Peyer's patch (tissue), 4 donors: Measurements from ENCODE around the gene TMEM121. TPM values are rescaled to one million over a fixed set of nuclear protein-coding genes. Genes with fewer than 3 reads are reported as not detected.

Experiments
- DNase-seq, 3 donors: peaks; one replicate each; pipeline ENCODE4 v3.0.0-alpha.2; 2017 to 2019
- H3K27ac ChIP-seq, 4 donors: fragments of 200-600 bp; sonication (generic); one replicate each; pipeline ENCODE4 v1.5.1; 2016 to 2019
- H3K27me3 ChIP-seq, 2 donors: fragments of 200-600 bp; sonication (generic); one replicate each; pipeline ENCODE4 v1.5.1; 2019
- H3K36me3 ChIP-seq, 3 donors: fragments of 200-600 bp; sonication (generic); one replicate each; pipeline ENCODE4 v1.5.1; 2016 to 2019
- H3K4me1 ChIP-seq, 4 donors: fragments of 200-600 bp; sonication (generic); one replicate each; pipeline ENCODE4 v1.5.1; 2016 to 2019
- H3K4me3 ChIP-seq, 4 donors: fragments of 200-600 bp; sonication (generic); 1 replicate in 3 of 4; 2 replicates in 1 of 4; pipeline ENCODE4 v1.5.1; 2016 to 2019; ENCODE audit warnings: mild to moderate bottlenecking in 1 of 4
- H3K9me3 ChIP-seq, 4 donors: fragments of 200-600 bp; sonication (generic); one replicate each; pipeline ENCODE4 v1.5.1; 2016 to 2019; ENCODE audit warnings: mild to moderate bottlenecking in 1 of 4
- POLR2A ChIP-seq, 2 donors: fragments of 450-650 bp; IDR thresholded peaks; one replicate each; pipeline ENCODE4 v1.5.1; 2017; ENCODE audit warnings: antibody characterized with exemption in 2 of 2, mild to moderate bottlenecking in 2 of 2, moderate library complexity in 2 of 2
- total RNA-seq, 4 donors: library from RNA; depleted of rRNA; stranded (reverse); fragments of >200 nt; gene quantifications; one replicate each; pipeline ENCODE4 v1.1.0, GENCODE V29; 2016
- TF ChIP-seq, protein P1 (sequence below), 6 experiments: fragments of 450-650 bp in 4 of 6; fragments of 200-600 bp in 2 of 6; sonication (generic) in 1 of 6; IDR thresholded peaks; one replicate each; pipeline ENCODE4 v1.5.1; 2017 to 2019; ENCODE audit warnings: antibody characterized with exemption in 6 of 6, mild to moderate bottlenecking in 3 of 6, moderate library complexity in 1 of 6

The TMEM121 gene
- total RNA-seq, 4 donors from 2014 or later, result 0.94 to 2.5 (median 1.1) TPM; not detected in 1

DNA sequence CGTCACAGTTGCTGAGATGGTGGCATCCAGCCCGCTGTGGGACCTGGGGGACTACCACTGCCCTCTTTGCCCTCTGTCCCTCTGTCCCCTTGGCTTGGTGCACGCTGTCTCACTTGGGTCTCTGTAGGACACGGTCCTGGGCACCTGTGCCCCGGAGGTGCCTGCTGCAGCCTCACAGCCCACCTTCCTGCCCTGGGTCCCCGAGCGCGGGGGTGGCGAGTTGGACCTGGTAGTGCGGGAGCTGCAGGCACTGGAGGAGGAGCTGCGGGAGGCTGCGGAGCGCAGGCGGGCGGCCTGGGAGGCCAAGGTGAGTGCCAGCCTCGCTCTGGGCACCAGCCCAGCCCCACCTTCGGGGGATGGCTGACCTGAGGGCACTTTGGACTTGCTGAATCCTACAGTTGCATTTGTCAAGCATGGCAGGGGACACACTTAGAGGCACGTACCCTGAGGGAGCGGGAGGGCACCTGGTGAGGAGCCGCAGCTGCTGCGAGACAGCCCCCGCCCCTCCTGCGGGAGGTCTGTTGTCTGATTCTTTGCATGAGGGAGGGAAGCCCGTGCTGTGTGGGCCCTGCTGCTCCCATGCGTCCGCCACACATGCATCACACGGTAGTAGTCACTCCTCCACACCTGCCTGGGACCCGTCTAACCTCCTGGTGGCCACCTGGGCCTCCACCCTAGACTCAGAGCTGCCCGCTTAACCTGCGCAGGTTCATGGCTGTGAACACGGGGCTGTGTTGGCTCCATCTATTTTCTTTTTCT lies 28.5 kb upstream of the TMEM121 start:
- TF ChIP-seq, protein P1, sequence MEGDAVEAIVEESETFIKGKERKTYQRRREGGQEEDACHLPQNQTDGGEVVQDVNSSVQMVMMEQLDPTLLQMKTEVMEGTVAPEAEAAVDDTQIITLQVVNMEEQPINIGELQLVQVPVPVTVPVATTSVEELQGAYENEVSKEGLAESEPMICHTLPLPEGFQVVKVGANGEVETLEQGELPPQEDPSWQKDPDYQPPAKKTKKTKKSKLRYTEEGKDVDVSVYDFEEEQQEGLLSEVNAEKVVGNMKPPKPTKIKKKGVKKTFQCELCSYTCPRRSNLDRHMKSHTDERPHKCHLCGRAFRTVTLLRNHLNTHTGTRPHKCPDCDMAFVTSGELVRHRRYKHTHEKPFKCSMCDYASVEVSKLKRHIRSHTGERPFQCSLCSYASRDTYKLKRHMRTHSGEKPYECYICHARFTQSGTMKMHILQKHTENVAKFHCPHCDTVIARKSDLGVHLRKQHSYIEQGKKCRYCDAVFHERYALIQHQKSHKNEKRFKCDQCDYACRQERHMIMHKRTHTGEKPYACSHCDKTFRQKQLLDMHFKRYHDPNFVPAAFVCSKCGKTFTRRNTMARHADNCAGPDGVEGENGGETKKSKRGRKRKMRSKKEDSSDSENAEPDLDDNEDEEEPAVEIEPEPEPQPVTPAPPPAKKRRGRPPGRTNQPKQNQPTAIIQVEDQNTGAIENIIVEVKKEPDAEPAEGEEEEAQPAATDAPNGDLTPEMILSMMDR (IDR thresholded peaks at IDR 0.05), result no peak
- TF ChIP-seq POLR2A (IDR thresholded peaks at IDR 0.05), result no peak
- Histone ChIP-seq H3K4me3 (no peak overlapping the region), H3K9me3 (no peaks in the 10 kb centered on the region), H3K27me3 (no peaks in the 10 kb centered on the region), H3K4me1 (no peaks in the 10 kb centered on the region), H3K36me3 (peaks cover 0 to 14% (median 0%) of the 10 kb centered on the region in 3 donors), H3K27ac (no peak overlapping the region)
- no peak for DNase-seq

DNA sequence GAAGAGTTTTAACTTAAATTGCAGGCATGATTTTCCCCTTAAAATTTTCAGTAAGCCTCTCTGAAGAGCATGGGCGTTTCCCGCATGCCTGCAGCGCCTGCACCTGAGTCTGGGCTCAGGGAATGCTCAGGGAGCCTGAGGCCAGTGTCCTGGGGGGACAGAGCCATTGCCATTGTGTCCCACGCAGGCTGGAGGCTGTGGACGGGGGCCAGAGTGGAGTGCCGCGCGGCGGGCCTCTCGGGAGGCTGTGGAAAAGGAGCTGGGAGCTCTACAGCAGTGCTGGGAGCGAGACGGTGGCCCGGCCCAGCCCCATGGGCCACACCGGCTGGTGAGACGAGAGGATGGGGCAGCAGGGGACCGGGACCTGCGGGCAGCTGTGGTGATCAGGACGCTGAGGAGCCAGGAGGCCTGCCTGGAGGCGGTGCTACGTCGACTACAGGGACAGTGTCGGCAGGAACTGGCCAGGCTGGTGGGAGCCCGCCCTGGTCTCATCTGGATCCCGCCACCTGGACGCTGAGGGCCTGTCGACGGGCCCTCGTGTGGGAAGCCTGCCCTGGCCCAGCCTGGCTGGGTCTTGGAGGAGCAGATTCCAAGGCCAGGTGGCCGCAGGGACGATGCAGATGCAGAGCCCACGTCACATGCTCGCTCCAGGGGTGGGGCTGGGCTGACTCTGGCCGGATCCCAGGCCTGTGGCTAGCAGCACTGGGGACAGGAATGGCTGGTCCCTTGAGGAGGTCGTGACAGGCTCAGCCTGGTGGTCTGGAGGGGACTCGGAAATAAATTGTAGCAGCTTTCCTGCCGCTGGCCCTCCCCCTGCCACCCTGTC lies 27.7 kb upstream of the TMEM121 start:
- Histone ChIP-seq H3K36me3 (peaks cover 0 to 8% (median 0%) of the 10 kb centered on the region in 3 donors), H3K9me3 (no peaks in the 10 kb centered on the region), H3K4me1 (no peaks in the 10 kb centered on the region), H3K27ac (no peak overlapping the region), H3K4me3 (no peak overlapping the region), H3K27me3 (no peaks in the 10 kb centered on the region)
- DNase-seq, result no peak
- TF ChIP-seq, protein P1 (IDR thresholded peaks at IDR 0.05), result no peak
- no peak for TF ChIP-seq POLR2A (IDR thresholded peaks at IDR 0.05)

DNA sequence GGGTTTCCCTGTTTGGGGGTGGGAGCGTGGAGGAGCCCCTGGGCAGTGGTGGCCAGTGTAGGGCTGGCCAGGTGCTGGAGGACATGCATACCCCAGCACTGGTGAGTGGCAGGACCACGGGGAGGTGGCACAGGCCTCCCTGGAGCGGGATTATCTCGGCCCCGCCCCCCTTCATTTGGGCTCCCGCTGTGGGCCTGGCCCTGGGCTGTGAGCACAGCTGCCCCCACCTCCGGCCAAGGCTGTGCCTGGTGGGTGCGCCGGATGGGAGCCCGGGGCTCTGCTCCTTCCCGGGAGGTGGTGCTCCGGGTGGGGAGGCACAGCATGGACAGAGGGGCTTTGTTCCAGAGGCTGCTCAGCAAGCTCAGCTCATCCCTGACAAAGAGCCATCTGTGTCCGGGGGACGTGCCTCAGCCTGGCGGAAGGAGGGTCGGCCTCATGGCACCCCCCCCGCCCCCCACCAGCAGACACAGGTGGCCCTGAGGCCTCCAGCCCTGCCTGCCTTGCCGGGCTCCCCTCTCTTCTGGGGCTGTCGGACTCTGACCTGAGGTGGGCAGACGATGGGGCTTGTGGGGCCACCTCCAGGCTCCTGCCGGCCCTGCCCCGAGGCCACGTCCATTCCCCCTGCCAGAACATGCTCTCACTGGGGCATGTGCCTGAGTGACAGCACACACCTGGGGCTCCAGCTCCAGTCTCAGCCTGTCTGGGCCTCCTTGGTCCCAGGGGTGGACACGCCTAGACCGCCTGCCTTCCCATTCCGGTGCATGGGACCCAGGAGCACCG lies 26.9 kb upstream of the TMEM121 start:
- Histone ChIP-seq H3K27me3 (no peaks in the 10 kb centered on the region), H3K4me3 (no peak overlapping the region), H3K27ac (no peak overlapping the region), H3K9me3 (no peaks in the 10 kb centered on the region), H3K36me3 (peaks cover 0 to 8% (median 0%) of the 10 kb centered on the region in 3 donors), H3K4me1 (no peaks in the 10 kb centered on the region)
- DNase-seq, result no peak
- TF ChIP-seq, protein P1 (IDR thresholded peaks at IDR 0.05), result no peak

DNA sequence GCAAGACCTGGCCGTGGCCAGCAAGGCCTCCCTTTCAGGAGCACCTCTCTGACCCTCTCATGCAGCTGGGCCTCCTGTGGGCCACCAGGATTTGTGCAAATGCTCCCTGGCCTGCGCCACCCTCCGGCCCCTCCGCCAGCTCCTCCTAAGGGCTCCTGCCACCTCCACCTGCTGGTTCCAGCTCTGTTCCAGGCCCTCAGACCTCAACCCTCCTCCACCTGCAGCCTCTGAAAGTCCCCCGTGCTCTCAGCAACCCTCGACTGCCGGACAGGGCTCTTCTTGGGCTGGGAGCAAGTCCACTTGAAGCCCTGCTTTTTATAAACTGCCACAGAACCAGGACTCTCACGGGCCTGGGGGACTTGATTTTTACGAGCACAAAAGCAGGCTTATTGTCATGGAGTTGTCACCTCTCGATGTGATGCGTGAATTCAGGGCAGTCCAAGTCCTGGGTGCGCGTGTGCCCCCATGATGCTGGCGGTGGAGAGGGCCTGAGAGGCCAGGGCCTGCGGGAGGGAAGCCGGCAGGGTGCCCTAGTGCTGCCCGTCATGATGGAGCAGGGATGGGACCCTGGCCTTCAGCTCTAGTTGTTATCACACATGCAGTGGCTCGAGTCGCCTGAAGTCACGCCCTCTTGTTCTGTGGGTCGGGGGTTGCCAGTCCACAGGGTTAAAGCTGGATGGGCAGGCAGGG lies 26.2 kb upstream of the TMEM121 start:
- Histone ChIP-seq H3K9me3 (no peaks in the 10 kb centered on the region), H3K36me3 (peaks cover 0 to 8% (median 0%) of the 10 kb centered on the region in 3 donors), H3K27me3 (no peaks in the 10 kb centered on the region), H3K4me3 (no peak overlapping the region), H3K4me1 (no peaks in the 10 kb centered on the region), H3K27ac (no peak overlapping the region)
- DNase-seq, result no peak
- TF ChIP-seq POLR2A (IDR thresholded peaks at IDR 0.05), result no peak
- TF ChIP-seq, protein P1 (IDR thresholded peaks at IDR 0.05), result no peak

DNA sequence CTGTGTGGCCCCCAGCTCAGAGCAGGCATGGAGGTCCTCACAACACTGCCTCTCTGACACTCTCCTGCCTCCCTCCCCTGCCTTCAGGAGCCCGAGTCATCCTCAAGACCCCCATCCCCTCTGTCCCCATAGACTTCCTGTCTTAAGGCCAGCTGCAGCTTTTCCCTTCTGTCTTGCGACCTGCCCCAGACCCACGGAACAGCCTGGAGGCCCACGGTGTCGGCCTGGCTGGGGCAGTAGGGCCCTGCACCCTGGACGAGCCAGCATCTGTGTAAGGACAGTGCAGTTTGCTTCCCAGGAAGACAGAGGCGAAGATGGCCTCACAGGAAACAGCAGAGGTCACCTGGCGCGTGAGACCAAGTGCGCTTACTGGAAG lies 25.7 kb upstream of the TMEM121 start:
- no peaks in the 10 kb centered on the region for H3K27me3 ChIP-seq
- no peak overlapping the region for H3K27ac ChIP-seq
- H3K9me3 ChIP-seq, result no peaks in the 10 kb centered on the region
- H3K4me3 ChIP-seq, result no peak overlapping the region
- TF ChIP-seq, protein P1 (IDR thresholded peaks at IDR 0.05), result no peak
- TF ChIP-seq POLR2A (IDR thresholded peaks at IDR 0.05), result no peak
- peaks cover 0 to 8% (median 0%) of the 10 kb centered on the region in 3 donors for H3K36me3 ChIP-seq
- H3K4me1 ChIP-seq, result no peaks in the 10 kb centered on the region
- no peak for DNase-seq
